HTERT RPE-1 (cell line): ENCODE results near the gene AMBP.

Experiments
- in situ Hi-C: fragments of 300-500 bp; cut with MboI; formaldehyde crosslinking; loops from 4 replicates; pipeline ENCODE4 v1.14.3; 2020; ENCODE audit warnings: low sequenced_read_pairs

Gene AMBP

GRCh38 chr9:114037249-114037648 is 40.9 kb downstream of the AMBP start:
- in situ Hi-C loops: no loop called here

GRCh38 chr9:114035845-114036801 is 42.0 kb downstream of the AMBP start:
- in situ Hi-C loops: no loop called here

DNA sequence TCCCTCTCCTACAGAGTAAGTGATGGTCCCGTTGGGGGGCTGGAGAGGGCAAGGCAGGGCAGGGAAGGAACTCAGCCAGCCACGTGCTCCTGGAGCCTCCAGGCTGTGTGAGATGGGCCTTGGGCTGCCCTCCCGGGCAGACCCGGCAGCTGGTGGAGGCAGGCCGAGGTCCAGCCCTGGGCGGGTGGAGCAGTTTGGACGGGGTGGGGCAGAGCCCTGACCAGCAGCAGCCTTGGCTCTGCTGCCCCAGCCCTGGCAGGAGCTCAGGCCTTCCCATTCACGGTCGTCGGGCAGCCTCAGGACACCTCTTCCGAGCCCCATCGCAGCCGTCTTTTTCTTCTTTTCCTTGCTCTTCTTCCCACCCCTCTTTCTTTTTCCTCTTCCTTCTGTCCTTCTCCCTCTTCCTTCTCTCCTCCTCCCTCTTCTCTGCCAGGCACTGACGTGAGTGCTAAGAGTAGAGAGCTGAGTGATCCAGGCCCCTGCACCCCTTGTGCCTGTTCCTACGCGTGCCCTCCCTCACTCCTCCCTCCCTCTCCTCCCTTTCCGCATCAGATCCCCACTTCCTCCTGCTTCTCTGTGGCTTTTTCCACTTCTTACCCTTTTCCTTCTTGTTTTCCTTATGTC is 42.8 kb downstream of the AMBP start:
- in situ Hi-C loops: no loop called here

DNA sequence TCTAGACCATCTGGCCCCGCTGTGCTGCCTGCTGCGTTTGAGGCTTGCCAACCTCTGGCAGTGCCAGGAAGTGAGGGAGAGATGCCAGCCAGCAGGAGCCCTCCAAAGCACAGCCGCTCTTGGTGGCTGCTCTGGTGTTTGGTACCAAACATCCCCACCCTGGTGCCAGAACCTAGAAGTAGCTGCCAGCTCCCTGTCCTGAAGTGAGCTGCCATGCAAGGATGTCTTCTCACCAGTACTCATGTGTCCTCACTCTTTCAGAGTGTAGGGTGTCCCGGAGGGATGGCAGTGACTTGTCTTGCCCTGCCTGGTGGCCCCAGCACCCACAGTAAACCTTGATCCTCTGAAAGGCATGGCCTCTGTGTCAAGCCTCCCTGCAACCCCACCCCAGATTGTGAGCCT is 43.4 kb downstream of the AMBP start:
- in situ Hi-C loops: no loop called here

DNA sequence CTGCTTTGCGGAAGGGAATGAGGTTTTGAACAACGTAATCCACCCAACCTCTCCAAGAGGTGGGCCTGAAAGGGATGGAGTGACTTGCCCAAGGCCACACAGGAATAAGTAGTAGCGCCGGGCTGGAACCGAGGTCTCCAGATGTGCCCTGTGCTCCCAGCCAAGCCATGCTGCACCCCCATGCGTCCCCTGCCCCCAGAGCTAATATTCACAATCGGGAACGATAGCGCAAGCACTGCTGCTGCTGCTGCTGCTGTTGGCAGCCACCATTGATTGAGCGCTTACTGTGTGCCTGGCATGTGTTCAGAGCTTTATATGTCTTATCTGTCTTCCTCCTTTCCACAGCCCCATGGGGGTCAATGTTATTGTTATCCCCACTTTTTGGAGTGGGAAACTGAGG is 43.9 kb downstream of the AMBP start:
- in situ Hi-C loops: no loop called here

DNA sequence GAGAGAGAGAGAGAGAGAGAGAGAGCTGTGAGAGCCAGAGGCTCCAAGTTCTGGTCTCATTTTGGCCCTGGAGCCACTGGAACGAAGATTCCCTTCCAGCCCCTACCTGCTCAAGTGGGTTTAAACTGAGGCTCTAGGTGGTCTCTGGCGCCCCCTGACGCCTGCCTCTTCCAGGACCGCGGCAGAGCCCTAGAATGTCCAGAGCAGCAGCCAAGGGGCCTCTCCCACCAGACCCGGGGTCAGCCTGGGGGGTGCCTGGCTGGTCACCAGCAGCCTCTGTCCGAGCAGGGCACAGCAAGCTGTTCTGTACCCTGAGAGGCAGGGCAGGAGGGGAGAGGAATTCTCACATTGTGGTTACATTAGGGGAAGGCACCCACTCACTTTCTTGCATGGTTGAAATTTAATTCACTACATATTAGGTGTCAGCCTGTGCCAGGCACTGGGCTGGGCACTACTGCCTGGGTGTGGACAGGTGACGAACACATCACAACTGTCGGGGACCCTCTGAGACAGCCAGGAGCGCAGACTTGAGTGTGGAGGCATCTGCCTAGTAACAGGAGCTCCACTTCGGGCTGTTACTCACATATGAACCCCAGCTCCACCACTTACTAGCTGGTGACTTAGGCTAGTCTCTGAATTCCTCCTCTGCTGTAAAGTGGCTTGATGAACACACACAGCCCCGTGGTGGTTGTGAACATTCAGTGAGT is 44.5 kb downstream of the AMBP start:
- in situ Hi-C loops: no loop called here

DNA sequence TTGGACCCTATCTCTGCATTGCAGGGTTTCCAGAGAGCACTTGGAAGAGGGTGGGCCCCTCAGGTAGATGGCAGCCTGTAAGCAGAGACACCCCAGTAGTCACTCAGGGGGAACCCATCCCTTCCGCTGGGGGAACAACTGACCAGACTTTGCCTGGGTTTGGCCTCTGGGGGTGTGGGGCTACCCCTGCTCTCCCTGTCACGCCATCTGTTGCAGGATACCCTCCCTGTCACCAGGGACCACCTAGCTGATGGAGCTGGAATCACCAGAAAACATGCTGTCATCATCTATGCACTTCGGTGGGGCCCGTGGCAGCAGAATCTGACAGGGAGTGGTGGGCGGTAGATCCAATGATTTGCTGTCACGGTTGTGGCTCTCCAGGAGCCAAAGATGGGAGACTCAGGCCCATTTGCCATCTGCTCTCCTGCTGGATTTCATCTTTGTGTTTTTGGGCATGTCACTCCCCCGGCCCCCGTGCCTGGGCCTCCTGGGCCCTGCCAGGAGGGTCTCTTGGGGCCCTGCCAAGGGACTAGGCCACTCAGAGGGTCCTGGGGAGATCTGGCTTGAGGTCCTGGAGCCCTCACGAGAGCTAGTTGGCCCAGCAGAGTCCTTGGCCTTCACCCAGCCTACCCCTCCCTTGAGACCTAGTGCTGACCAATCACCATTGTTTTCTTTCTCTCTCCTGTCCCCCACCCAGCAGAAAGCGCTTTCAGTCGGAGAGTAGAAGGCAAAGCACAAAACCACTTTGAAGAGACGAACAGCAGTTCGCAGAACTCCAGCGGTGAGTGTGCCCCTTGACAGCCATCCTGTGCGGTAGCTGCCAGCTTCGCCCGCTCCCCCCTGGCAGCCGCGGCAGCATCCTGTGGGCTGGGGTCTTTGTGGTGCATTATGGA is 45.9 kb downstream of the AMBP start:
- in situ Hi-C loops: no loop called here

DNA sequence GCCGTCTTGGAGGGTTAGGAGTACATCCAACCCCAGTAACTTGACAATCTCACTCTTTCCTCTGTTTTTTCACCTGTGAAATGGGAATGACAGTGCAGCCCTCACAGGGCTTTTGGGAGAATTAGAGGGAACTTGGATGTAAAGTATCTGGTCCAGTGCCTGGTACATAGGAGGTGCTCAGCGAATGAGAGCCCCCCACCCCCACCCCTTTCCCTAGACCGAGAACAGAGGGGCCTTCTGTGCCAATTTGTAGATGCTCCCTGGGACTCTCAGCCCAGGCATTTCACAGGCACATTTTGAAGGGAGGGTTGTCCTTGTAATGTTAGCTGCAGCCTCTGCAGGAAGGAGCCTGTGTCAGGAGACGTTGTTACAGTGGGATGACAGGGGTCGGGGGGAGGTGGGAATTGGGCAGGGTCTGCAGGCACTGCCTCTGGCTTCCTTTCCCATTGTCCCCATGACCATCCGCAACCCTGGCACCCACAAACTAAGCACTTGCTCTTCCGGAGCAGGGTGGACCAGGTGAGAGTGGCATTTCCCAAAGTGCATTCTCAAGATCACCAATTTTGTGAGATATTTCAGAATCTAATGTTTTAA is 47.0 kb downstream of the AMBP start:
- in situ Hi-C loops: no loop called here

- in situ Hi-C loops: no loop called here
Measured at GRCh38 chr9:114030364-114030763, 47.7 kb downstream of the AMBP start.

DNA sequence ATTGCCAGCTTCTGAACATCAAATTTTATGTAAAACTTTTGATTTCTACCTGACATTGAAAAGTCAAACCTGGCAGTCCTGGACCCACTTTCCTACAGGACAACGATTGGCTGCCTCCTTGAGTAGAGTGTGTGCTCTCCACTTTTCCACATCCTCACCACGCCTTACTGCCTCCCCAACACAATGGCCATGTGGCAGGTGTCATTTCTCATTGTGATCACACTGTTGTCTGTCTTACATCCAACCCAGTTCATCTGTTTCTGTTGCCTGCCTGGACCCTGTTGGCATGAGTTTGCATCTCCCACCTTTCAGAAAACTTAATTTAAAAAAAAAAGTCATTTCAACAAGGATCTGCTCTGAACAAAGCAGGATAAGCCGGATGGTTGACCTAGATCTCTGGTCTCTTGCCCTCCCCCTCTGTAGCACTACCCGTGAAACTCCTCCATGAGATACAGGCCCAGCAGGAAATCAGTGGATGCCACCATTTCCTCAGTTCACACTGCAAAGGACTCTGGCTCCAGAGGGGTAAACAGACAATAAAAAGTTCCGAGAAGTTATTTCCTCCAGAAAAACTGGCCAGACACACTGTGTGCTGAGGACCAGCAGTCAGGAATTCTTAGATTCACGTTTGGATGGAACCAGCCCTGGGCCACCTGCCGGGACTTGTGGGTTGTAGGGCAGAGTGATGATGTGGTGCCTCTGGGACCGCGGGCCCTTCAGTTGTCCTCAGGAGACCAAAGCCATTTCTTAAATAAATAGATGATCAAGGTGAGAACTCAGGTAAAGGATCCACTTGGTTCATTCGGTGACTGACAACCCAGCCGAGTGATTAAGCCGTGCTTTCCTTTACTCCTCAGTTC is 48.6 kb downstream of the AMBP start:
- in situ Hi-C loops: no loop called here

- in situ Hi-C loops: no loop called here
Measured at GRCh38 chr9:114028646-114029045, 49.5 kb downstream of the AMBP start.

- in situ Hi-C loops: no loop called here
Measured at GRCh38 chr9:114027863-114028465, 50.1 kb downstream of the AMBP start.

- in situ Hi-C loops: no loop called here
Measured at GRCh38 chr9:114027159-114027862, 50.8 kb downstream of the AMBP start.

- in situ Hi-C loops: no loop called here
Measured at GRCh38 chr9:114026335-114026734, 51.8 kb downstream of the AMBP start.

DNA sequence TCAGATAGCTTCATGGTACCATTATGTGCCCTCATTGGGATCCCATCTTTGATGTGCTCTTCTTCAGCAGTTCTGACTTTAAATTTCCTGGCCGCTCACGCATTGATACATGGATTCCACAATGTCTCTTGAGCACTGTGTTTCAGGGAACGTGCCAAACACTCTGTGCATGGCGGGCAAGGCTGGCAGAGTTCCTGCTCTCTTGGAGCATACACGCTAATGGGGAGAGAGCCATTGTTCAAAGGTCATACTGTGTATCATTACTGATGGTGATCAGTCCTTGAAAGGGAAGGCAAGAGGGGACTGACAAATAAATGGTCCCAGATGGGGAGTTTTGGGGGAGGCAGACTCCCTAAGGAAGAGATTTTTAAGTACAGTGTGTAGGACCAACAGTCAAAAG is 52.3 kb downstream of the AMBP start:
- in situ Hi-C loops: no loop called here

GRCh38 chr9:114025196-114025753 is 52.8 kb downstream of the AMBP start:
- in situ Hi-C loops: no loop called here

DNA sequence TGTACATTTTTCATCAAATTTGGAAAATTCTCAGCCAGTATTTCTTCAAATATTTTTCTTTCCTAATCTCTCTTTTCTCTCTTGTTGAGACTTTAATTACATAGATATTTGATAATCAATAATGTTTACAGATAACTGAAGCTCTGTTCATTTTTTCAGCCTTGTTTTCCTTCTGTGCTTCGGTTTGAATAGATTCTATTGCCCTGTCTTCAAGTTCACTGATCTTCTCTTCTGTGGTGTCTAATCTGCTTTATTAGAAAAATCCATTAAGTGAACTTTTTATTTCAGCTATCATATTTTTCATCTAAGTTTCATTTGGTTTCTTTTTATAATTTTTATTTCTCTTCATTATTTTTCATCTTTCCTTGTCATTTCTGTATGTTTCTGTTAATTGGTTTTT is 54.1 kb downstream of the AMBP start:
- in situ Hi-C loops: no loop called here

DNA sequence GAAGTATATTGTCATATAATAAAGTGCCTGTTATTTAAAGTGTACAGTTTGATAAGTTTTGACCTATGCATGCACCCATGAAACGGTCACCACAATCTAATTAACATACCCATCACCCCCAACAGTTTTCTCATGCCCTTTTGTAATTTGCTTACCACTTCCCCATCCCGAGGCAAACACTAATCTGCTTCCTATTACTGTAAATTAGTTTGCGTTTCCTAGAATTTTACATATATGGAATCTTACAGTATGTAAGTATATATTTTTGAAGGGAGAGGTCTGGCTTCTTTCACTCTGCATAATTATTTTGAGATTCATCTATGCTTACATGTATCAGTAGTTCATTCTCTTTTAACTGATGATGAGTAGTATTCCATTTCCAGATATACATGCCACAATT is 56.5 kb downstream of the AMBP start:
- in situ Hi-C loops: no loop called here
